Mesenteric fat pad (tissue), 1 donor: Measurements from ENCODE around the gene JAG2. TPM values are rescaled to one million over a fixed set of nuclear protein-coding genes. Genes with fewer than 3 reads are reported as not detected.

Experiments
- DNase-seq: peaks from one replicate; pipeline ENCODE4 v3.0.0-alpha.2; 2020; ENCODE audit warnings: low spot score
- long read RNA-seq: library from polyadenylated mRNA; unstranded; transcript quantifications from one replicate; pipeline ENCODE4 v2.0.0, GENCODE V29; 2020
- total RNA-seq: library from RNA; stranded (reverse); fragmentation: NEBNext Ultra II Directional; extraction: Animal tissue kit (Norgen Biotek cat#: 25700); gene quantifications from one replicate; pipeline ENCODE4 v1.2.1, GENCODE V29; 2021
- donor health status: DM: yes; HTN: yes; CAD: no.

Gene JAG2
- total RNA-seq = 25.1 TPM
- long read RNA-seq, partial matches to known transcripts = 63 of 68 reads
- long read RNA-seq, other reads (novel, unspliced or antisense) = 5 of 68 reads

GRCh38 chr14:105168496-105168978 lies at the start of gene JAG2:
Gene JAG2, minus strand, starts transcription at chr14:105168776. Its CDS starts 356 bp downstream, at chr14:105168420.
- no peak for DNase-seq

GRCh38 chr14:105217774-105218173 lies 49.2 kb upstream of the JAG2 start:
- no peak for DNase-seq

DNA sequence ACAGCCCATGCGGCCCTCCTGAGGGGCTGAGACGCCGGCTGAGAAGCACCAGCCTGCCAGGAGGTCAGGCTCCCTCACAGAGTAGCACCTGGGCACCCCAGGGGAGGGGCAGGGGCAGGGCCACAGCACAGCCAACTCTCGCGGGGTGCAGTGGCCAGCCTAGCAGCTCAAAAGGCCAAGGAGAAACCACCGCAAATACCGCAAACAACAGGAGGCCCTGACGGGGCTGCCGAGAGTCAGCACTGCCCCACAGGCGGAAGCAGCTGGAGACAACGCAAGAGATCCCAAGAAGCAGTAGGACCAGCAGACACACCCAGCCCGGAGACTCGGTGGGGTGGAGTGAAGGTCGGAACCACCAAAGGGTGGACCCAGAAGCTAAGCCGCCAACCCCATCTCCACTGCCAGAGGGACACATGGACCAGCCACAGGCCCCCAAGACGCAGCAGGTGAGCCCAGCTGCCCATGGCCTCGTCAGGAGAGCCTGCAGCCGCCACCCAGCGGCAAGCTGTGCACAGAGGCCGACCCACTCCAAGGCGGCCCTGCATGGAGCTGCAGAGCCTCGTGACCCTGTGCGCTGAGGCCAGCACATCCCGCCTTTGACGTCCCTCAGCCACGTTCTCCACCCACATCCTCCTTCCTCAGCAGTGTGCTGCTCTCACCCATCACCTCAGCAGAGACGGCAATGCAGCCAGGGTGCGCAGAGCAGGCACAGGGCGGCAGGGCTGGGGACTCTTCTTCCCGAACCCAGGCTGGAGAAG lies 48.1 kb upstream of the JAG2 start:
- DNase-seq = no peak

GRCh38 chr14:105215602-105216001 lies 47.0 kb upstream of the JAG2 start:
- DNase-seq = no peak

DNA sequence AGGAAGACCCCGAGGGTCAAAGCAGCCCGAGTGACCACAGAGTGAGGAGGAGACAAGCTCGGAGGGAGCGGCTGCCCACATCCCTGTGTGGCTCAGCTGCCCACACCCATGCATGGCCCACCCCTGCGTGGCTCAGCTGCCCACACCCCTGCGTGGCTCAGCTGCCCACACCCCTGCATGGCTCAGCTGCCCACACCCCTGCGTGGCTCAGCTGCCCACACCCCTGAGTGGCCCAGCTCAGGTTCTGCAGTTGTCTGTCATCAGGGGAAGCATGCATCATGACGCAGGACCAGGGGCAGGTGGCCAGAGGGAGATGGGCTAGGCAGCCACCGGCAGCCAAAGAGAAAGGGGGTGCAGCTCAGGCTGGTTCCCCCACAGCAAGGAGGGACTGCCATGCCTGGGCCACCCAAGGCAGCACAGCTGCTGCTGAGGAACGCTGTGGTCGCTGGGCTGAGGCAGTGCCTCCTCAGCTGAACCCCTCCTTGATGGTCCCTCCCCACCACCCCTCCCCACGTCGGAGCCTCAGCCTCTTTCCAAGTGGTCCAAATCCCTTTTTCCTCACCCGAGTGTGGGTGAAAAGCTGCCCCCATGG lies 45.8 kb upstream of the JAG2 start:
- DNase-seq = no peak

DNA sequence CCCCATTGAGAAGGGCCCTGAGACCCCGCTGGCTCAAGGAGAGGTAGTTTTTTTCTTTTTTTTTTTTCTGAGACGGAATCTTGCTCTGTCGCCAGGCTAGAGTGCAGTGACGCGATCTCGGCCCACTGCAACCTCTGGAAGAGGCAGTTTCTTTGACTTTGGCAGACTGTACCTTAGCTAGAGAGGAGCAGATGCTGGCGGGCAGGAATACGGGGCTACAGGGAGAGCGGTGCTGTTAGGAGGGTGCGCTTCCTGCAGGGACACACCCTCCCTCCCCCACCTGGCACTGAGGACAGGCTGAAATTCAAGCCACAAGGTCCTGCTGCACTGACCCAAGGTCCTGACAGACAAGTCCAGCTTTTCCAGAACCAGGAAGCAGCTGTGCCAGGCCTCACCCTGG lies 44.8 kb upstream of the JAG2 start:
- DNase-seq = no peak

GRCh38 chr14:105212541-105213300 lies 44.1 kb upstream of the JAG2 start:
- DNase-seq = no peak

- no peak for DNase-seq
Observed at GRCh38 chr14:105211758-105212089, 43.1 kb upstream of the JAG2 start.

DNA sequence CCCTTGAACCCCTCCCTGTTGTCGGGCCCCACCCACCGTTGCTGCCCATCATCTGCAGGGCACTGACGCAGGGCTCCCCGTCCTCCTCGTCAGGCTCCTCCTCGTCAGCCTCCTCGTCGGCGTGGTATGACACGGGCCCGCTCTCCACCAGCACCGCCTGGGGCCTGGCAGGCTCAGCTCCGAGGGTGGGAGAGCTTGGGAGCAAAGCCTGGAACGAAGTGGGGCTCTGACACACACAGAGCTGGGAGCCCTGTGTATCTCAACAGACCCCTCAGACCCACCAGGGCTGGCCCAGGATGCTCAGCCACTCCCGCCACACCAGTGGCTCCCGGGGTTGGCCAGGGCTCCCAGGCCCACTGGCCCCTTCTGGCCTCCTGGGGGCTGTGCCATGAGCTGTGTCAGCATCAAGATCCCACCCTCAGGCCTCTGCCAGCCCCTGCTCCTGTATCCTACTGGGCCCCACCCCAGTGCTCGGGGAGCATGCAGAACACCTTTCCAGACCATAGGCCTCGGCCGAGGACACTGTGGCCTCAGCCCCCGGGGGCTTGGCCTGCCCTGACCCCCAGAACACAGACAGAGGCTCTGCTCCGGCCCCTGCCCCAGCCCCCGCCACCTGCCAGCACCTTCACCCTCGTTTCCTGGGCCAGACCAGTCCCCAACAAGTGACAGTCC lies 42.6 kb upstream of the JAG2 start:
- DNase-seq = no peak

GRCh38 chr14:105210266-105211025 lies 41.9 kb upstream of the JAG2 start:
- DNase-seq = no peak

DNA sequence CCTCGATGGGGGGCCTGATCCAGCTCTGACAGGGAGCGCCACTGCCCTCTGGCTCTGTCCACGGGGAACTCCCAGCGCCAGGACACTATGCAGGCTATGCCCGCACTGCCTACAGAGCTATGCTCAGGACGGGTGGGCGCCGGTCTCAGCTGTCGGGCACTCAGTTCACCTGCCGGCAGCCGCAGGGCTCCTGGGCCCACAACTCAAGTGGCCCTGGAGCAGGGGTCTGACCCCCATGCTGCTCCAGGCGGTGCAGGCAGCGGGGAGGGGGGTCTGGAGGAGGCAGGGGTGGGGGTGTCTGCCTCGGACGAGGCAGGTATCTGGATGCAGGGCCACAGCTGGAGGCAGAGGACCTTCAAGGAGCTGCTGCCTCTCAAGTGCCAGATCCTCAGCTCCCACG lies 41.1 kb upstream of the JAG2 start:
- no peak for DNase-seq

DNA sequence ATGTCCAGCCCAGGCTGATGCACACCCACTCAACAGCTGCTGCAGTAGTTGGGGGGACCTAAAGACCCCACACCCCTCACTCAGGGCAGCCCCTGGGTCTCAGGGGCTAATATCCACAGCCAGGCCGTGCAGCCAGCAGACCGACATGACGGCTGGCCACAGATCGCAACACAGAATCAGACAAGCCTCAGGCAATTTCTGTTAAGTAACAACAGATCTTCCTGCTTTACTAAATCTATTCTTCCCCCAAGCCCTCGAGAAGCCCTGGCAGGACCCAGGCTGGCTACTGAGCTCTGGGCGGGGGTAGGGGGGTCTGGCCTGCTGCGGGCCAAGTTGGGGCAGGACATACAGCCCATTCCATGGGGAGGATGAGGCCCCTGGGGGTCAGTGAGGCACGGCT lies 40.5 kb upstream of the JAG2 start:
- DNase-seq = no peak

DNA sequence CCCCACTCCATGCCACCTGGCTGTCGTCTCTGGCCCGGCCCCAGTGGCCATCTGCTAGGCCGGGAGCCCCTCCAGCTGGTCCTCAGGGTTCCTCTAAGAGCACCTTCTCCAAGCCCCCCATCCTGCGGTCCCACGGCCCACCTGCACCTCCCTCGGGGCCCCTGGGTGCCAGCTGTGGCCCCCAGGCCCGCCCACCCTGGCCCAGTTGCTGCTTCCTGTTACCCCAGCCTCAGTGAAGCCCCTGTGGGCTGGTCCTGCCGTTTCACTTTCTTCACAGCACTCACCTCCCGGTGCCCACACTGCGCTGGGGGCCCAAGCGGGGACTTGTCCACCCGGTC lies 40.1 kb upstream of the JAG2 start:
- no peak for DNase-seq

DNA sequence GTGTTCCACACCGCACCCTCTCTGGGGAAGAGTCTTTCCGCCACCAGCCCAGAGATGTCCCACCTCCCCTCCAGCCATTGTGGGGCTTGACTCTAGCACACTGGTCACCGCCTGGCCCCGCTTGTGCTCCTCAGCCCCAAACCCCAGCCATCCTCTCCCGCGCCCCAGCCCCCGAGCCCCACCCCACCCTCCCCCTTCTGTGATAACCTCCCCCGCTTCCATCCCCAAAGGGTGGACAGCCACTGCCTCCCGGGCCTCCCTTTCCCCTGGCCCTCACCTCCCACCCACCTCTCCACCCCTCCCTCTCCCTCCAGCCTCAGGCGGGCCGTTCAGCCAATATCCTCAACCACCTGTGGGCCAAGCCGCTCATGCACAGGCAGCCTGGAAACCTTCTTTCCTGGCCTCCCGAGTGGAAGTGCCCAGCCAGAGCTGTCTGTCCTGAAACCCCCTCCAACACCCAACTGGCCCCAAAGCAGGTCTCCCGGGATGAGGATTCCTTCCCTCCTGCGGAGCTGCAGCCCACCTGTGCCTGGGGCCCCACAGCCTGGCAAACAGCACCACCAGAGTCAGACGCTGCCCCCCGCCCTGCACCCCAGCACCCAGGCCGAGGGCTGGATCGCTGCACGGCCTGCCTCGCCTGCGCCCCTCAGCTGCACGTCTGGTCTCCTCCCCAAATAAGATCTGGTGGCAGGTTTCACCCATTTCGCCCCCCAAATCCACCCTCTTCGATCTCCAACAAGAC lies 39.6 kb upstream of the JAG2 start:
- no peak for DNase-seq

DNA sequence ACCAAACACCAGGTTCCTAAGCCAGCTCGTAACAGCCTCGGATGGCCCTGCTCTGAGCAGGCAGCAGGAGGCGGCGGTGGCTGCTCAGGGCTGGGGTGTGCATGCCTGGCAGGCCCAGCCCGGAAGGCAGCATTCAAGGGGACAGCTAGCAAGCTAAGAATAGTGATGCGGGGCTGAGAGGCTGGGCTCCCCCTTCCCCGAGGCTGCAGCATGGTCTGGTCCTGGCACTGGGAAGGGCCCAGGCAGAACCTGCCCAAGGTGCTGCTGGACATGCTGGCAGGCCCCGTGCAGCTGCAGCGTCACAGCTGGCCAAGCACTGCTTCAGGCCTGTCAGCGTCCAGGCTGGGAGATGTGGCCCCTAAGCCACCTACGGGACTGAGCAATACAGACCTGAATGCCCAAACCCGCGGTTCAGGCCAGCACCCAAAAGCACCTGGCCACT lies 38.9 kb upstream of the JAG2 start:
- DNase-seq = no peak

DNA sequence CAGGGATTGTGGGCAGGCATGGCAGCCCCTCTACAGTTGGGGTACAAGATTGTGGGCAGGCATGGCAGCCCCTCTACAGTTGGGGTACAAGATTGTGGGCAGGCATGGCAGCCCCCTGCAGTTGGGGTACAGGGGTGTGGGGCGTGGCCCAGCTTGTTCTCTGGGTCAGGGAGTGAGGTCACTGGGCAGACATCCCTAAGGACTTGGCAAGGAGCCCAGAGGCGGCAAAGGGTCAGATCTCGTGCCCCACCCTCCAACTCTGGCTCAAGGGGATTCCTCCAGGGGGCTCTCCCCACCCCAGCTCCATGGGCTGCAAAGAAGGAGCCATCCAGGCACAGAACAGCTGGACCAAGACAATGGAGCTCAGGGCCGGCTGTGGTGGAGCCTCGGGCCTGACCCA lies 38.3 kb upstream of the JAG2 start:
- DNase-seq = no peak

DNA sequence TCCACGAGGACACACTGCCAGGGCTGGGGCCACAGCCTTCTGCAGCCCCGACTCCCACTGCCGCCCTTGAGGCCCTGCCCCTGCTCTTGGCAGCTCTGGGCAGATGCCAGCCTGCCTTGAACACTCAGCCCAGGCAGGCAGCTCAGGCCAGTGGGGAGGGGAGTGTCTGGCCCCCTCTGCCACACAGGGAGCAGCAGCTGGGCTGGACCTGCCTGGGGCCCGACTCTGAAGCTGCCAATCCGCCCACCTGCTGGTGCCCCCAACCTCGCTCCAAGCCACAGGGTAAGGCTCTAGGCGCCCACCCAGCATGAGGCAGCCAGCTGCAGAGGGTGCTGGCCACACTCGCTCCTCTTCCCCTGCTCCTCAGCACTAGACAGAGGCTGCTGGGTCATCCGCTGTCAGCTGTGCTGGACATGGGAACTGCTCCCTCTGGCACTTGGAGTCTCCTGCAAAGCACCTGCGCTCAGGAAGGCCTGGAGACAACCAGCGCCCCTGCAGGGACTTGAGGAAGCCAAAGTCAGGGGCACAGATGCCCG lies 37.2 kb upstream of the JAG2 start:
- DNase-seq = no peak

DNA sequence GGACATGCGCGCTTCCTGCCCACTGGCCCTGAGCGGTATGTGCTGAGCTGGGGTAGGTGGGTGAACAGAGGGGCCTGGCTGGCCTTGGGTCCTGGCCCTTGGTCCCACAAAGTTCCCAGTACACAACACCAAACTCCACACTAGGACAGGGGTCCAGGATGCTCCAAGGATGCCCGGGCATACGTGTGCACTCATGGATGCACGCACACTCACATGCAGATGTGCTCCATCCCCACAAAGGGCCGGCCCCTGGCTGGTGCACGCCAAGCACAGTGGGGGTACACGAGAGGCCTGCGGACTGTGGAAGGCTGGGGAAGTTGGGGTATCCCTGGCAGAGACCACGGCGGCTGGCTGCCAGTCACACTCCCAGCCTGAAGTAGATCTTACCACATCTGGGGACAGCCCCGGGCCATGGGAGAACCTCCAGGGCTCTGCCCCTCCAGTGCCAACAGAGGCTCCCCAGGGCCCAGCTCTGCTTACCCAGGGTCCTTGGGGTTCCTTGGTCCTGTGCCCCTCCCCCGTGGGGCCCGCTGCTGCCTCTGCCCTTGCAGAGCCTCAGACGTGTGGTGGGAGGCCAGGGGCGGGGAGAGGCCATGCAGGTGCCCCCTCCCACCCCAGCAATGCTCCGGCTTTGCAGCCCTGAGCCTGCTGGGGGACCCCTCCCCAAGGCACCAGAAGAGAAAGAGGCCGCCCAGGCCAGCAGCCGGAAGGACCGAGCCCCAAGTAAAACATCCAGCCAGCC lies 36.5 kb upstream of the JAG2 start:
- DNase-seq = no peak

DNA sequence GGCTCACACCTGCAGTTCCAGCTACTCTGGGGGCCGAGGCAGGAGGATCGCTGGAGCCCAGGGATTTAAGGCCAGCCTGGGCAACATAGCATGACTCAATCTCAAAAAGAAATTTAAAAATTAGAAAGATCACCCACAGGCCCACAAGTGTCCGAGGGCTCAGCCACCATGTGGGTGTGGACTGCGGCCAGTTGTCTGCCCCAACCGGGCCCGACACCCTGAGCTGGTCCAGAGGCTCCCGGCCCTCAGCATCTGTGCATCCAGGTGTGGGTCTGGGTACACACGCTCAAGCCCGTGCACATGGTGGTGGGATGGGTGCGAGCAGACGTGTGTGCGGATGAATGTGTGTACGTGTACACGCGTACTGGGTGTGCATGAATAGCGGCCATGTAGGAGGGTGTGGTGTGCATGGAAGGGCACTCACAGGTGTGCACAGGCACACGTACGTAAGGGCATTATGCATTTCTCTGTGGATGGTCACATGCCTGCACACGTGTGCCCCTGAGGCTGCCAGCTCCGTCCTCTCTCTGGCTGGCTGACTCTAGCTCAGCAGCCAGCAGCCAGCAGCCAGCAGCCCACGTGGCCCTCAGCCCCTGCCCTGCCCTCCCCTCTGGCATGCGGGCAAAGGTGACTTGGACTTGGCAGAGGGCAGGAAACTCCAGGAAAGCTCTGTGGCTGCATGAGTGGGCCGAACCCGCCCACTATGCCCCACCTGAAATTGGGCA lies 35.8 kb upstream of the JAG2 start:
- DNase-seq = no peak
